OCI-LY3 (cell line): ENCODE results near the gene IL1A.
"Not testable (repeated sequence)": the region's sequence is repeated elsewhere in the genome, so short reads cannot be mapped to it uniquely, and the experiment has no call there.

ENCODE experiments used
- H2AFZ ChIP-seq: fragments of 200-600, 300-600 bp; shearing (Covaris generic); 2 replicates; pipeline ENCODE4 v1.6.0; 2014; ENCODE audit warnings: antibody characterized with exemption, low read depth, low read length
- H3K27ac ChIP-seq: fragments of 200-600, 300-600 bp; sonication (generic); 2 replicates; pipeline ENCODE4 v1.5.1; 2014; ENCODE audit warnings: mild to moderate bottlenecking, low read length, moderate library complexity, mixed read lengths
- H3K27me3 ChIP-seq: fragments of 200-600, 300-600 bp; sonication (generic); 2 replicates; pipeline ENCODE4 v1.6.1; 2014; ENCODE audit warnings: low read depth, low read length, mixed read lengths
- H3K36me3 ChIP-seq: fragments of 200-600, 300-600 bp; sonication (generic); replicated peaks from 2 replicates; pipeline ENCODE3; 2014; ENCODE audit warnings: low read depth, low read length, mixed read lengths
- H3K4me1 ChIP-seq: fragments of 300-600, 200-600 bp; sonication (generic); 2 replicates; pipeline ENCODE4 v1.6.1; 2014; ENCODE audit warnings: low read length, mixed read lengths
- H3K4me2 ChIP-seq: fragments of 200-600, 300-600 bp; sonication (generic); 2 replicates; pipeline ENCODE4 v1.6.1; 2014; ENCODE audit warnings: low read length, mixed read lengths
- H3K4me3 ChIP-seq: fragments of 300-600, 200-600 bp; sonication (generic); 2 replicates; pipeline ENCODE4 v1.5.1; 2014; ENCODE audit warnings: antibody characterized with exemption, mild to moderate bottlenecking, low read length, moderate library complexity
- H3K79me2 ChIP-seq: fragments of 300-600, 200-600 bp; shearing (Covaris generic); 2 replicates; pipeline ENCODE4 v1.6.1; 2014; ENCODE audit warnings: mild to moderate bottlenecking, low read length, mixed read lengths
- H3K9ac ChIP-seq: fragments of 300-600, 200-600 bp; shearing (Covaris generic); 2 replicates; pipeline ENCODE4 v1.6.0; 2014; ENCODE audit warnings: mild to moderate bottlenecking, low read length, moderate library complexity
- H3K9me3 ChIP-seq: fragments of 200-600, 300-600 bp; shearing (Covaris generic); 2 replicates; pipeline ENCODE4 v1.6.1; 2014; ENCODE audit warnings: low read length, mixed read lengths; ENCODE audit not compliant: insufficient read depth
- H4K20me1 ChIP-seq: fragments of 200-600, 300-600 bp; sonication (generic); 2 replicates; pipeline ENCODE4 v1.6.1; 2016; ENCODE audit warnings: low read length, mixed read lengths; ENCODE audit not compliant: insufficient read depth
- CTCF ChIP-seq: fragments of 200-600, 300-600 bp; sonication (generic); IDR thresholded peaks from 2 replicates; pipeline ENCODE4 v1.5.1; 2014; ENCODE audit warnings: antibody characterized with exemption, low read length, low read depth
- EZH2phosphoT487 ChIP-seq: fragments of 200-600 bp; shearing (Covaris generic); IDR thresholded peaks from 2 replicates; pipeline ENCODE4 v1.6.1; 2018; ENCODE audit warnings: antibody characterized with exemption, mixed run types, low read depth

IL1A gene, protein sequence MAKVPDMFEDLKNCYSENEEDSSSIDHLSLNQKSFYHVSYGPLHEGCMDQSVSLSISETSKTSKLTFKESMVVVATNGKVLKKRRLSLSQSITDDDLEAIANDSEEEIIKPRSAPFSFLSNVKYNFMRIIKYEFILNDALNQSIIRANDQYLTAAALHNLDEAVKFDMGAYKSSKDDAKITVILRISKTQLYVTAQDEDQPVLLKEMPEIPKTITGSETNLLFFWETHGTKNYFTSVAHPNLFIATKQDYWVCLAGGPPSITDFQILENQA

GRCh38 chr2:112784199-112785189 is at the start of gene IL1A:
IL1A (minus strand) TSS chr2:112784493; CDS start chr2:112783770, 723 bp downstream.
- peak within 1 kb of the TSS; percentile 51 for H3K4me3 ChIP-seq
- peak within 1 kb of the TSS; percentile 44 for H2AFZ ChIP-seq
- peak within 1 kb of the TSS; percentile 69 for H3K4me2 ChIP-seq

DNA sequence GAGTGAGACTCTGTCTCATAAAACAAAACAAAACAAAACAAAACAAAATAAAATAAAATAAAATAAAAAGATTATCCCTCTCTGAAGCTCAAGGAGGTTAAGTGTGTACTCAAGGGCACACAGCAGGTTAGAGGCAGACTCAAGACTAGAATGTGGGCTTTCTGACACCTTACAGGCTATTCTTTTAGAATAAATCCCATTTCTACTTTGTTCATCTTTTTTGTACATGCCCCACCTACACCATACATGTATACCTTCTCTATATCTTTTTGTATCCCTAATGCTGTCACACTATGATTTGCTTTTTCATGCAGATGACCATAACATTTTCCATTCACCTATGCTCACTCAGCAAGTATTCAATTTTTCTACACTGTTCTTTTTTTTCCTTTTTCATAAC is 49.7 kb upstream of the IL1A start:
- no peaks in the 10 kb centered on the region for H3K9me3 ChIP-seq
- no peak overlapping the region for H3K4me3 ChIP-seq
- no peaks in the 10 kb centered on the region for H4K20me1 ChIP-seq
- H3K36me3 ChIP-seq: no peaks in the 10 kb centered on the region
- peaks cover 39% of the 10 kb centered on the region for H3K4me1 ChIP-seq
- no peaks in the 10 kb centered on the region for H3K79me2 ChIP-seq
- TF ChIP-seq EZH2phosphoT487 (no peak), CTCF (no peak)
- no peak overlapping the region for H3K27ac ChIP-seq
- no peak overlapping the region for H2AFZ ChIP-seq
- H3K27me3 ChIP-seq: no peaks in the 10 kb centered on the region
- no peak overlapping the region for H3K9ac ChIP-seq
- no peak overlapping the region for H3K4me2 ChIP-seq

More at GRCh38 chr2:112784199-112785189, at the start of gene IL1A:
- Histone ChIP-seq H3K9ac (peak within 1 kb of the TSS; percentile 36), H3K79me2 (no peaks in the 10 kb centered on the region), H3K27ac (peak within 1 kb of the TSS; percentile 86), H3K27me3 (no peaks in the 10 kb centered on the region), H3K9me3 (no peaks in the 10 kb centered on the region), H4K20me1 (no peaks in the 10 kb centered on the region), H3K4me1 (peaks cover 39% of the 10 kb centered on the region), H3K36me3 (peaks cover 6% of the 10 kb centered on the region)
- TF ChIP-seq EZH2phosphoT487: no peak
- no peak for TF ChIP-seq CTCF

GRCh38 chr2:112833639-112833931 is 49.3 kb upstream of the IL1A start:
- H3K27ac ChIP-seq, H2AFZ ChIP-seq, H4K20me1 ChIP-seq, H3K4me2 ChIP-seq, H3K4me3 ChIP-seq, H3K79me2 ChIP-seq, H3K36me3 ChIP-seq, H3K27me3 ChIP-seq, H3K9me3 ChIP-seq, H3K9ac ChIP-seq: not testable (repeated sequence)
- H3K4me1 ChIP-seq: peaks cover 35% of the 10 kb centered on the region

GRCh38 chr2:112832841-112833638 is 48.7 kb upstream of the IL1A start:
- no peak overlapping the region for H3K27ac ChIP-seq
- H3K36me3 ChIP-seq: no peaks in the 10 kb centered on the region

More at GRCh38 chr2:112832841-112833638, 48.7 kb upstream of the IL1A start:
- Histone ChIP-seq H3K4me2 (no peak overlapping the region), H3K9me3 (no peaks in the 10 kb centered on the region), H4K20me1 (no peaks in the 10 kb centered on the region), H3K27me3 (no peaks in the 10 kb centered on the region), H3K4me1 (peaks cover 30% of the 10 kb centered on the region), H2AFZ (no peak overlapping the region), H3K79me2 (no peaks in the 10 kb centered on the region), H3K9ac (no peak overlapping the region), H3K4me3 (no peak overlapping the region)
- TF ChIP-seq CTCF (no peak), EZH2phosphoT487 (no peak)
